T-helper 17 cell (primary cell): Measurements from ENCODE around the gene PXT1. TPM values are rescaled to one million over a fixed set of nuclear protein-coding genes. Genes with fewer than 3 reads are reported as not detected.

Experiments used
- ATAC-seq: fragments of 150-1000 bp; cut with Tn5 transposase; 2 replicates; pipeline ENCODE4 v1.10.0; 2021; ENCODE audit warnings: mild to moderate bottlenecking, moderate library complexity
- DNase-seq, 3 donors: peaks; one replicate each; pipeline versions ENCODE4 v3.0.0 to v3.0.0-alpha.2; 2020 to 2021
- H3K9me3 ChIP-seq: one replicate; pipeline ENCODE4 v1.7.0; 2013; ENCODE audit warnings: low read length, mild to moderate bottlenecking; ENCODE audit not compliant: control insufficient read depth, poor library complexity, severe bottlenecking
- H3K27ac Mint-ChIP-seq: one replicate; pipeline ENCODE4 v1.8.0; 2022; ENCODE audit warnings: mild to moderate bottlenecking, moderate library complexity, mixed read lengths
- H3K27me3 Mint-ChIP-seq: one replicate; pipeline ENCODE4 v1.8.0; 2022; ENCODE audit warnings: mixed read lengths
- H3K36me3 Mint-ChIP-seq: one replicate; pipeline ENCODE4 v1.8.0; 2022; ENCODE audit warnings: low read depth, mixed read lengths
- H3K4me1 Mint-ChIP-seq: one replicate; pipeline ENCODE4 v1.8.0; 2022; ENCODE audit warnings: mild to moderate bottlenecking, mixed read lengths
- H3K4me3 Mint-ChIP-seq: one replicate; pipeline ENCODE4 v1.8.0; 2022; ENCODE audit warnings: mild to moderate bottlenecking, moderate library complexity, mixed read lengths
- total RNA-seq, 4 donors: library from RNA in 2 of 4; stranded (reverse) in 2 of 4; gene quantifications; one replicate each; pipeline ENCODE4 v1.2.3 and lab custom pipeline; 2022 to 2026

PXT1 gene
- total RNA-seq, 2 donors from 2014 or later = 0.30 to 0.60 TPM

DNA sequence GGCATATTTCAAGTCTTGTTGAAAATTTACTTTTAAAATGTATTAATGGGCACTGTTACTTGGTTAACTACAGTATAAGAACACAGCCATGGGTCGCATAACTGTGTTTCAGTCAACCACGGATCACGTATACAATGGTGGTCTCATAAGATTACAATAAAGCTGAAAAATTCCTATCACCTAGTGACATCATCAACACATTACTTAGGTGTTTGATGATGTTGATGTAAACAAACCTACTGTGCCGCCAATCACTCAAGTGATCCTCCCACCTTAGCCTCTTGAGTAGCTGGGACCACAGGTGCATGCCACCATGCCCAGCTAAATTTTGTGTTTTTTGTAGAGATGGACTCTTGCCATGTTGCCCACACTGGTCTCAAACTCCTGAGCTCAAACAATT is 38.5 kb downstream of the PXT1 start:
- peaks cover 3% of the 10 kb centered on the region for H3K4me1 Mint-ChIP-seq
- H3K27me3 Mint-ChIP-seq = peaks cover 25% of the 10 kb centered on the region
- no peak for DNase-seq
- H3K9me3 ChIP-seq = no peaks in the 10 kb centered on the region
- H3K36me3 Mint-ChIP-seq = peaks cover 3% of the 10 kb centered on the region
- H3K4me3 Mint-ChIP-seq = no peak overlapping the region
- ATAC-seq = no peak
- no peak overlapping the region for H3K27ac Mint-ChIP-seq

DNA sequence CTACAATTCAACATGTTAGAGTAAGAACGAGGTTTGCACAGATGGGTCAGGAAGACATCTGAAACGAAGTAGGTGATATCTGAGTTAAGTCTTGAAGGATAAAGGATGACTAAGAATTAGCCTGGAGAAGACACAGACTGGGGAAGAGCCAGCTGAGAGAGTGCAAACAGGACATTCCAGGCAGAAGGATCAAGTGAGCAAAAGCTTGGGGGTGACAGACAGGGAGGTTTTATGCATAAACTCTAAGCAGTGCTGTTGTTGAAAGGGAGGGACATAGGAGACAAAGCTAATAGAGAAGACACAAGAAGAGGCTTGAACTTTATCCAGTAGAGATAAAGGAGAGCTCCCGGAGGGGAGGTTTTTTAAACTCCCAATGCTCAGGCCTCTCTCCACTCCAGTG is 40.2 kb downstream of the PXT1 start:
- ATAC-seq (no peak), DNase-seq (no peak)
- Mint-ChIP-seq H3K36me3 (peaks cover 3% of the 10 kb centered on the region), H3K27ac (no peak overlapping the region), H3K4me3 (no peak overlapping the region), H3K4me1 (peaks cover 2% of the 10 kb centered on the region), H3K27me3 (peaks cover 23% of the 10 kb centered on the region)
- H3K9me3 ChIP-seq = no peaks in the 10 kb centered on the region

DNA sequence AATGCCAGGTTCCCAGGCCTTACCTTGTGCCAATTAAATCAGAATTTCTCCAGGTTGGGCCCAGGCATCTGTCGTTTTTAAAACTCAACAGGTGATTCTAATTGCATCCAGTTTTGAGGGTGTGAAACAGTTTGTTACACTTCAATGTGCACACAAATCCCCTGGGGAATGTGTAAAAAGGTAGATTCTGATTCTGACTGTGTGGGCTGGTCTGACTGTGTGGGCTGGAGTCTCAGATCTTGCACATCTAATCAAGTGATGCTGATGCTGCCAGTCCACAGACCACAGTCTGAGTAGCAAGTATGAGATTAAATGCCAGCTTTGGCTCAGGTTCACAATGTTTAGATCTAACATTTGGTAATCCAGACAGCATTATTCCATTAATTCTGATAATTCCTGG is 42.7 kb downstream of the PXT1 start:
- H3K9me3 ChIP-seq = no peaks in the 10 kb centered on the region
- Mint-ChIP-seq H3K27me3 (peaks cover 16% of the 10 kb centered on the region), H3K4me3 (no peak overlapping the region), H3K4me1 (peaks cover 2% of the 10 kb centered on the region), H3K36me3 (peaks cover 3% of the 10 kb centered on the region), H3K27ac (no peak overlapping the region)
- DNase-seq = no peak
- no peak for ATAC-seq

DNA sequence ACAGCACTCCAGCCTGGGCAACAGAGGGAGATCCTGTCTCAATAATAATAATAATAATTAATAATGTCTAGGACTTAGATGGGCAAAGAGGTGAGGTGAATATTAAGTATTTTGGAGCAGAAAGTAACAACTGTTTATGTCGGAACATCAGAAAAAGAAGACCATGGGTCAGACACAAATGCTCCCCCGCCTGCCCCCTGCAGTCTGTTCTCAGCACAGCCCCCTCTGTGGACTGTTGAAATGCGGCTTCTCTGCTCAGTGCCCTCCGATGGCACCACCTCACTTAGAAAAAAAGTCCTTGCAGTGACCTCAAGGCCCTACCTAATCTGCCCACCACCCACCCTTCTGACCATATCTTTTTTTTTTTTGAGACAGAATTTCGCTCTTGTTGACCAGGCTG is 50.0 kb downstream of the PXT1 start:
- Mint-ChIP-seq H3K27me3 (peaks cover 31% of the 10 kb centered on the region), H3K4me3 (no peak overlapping the region), H3K36me3 (no peaks in the 10 kb centered on the region), H3K4me1 (peaks cover 5% of the 10 kb centered on the region), H3K27ac (no peak overlapping the region)
- DNase-seq (no peak), ATAC-seq (no peak)
- H3K9me3 ChIP-seq = no peaks in the 10 kb centered on the region

DNA sequence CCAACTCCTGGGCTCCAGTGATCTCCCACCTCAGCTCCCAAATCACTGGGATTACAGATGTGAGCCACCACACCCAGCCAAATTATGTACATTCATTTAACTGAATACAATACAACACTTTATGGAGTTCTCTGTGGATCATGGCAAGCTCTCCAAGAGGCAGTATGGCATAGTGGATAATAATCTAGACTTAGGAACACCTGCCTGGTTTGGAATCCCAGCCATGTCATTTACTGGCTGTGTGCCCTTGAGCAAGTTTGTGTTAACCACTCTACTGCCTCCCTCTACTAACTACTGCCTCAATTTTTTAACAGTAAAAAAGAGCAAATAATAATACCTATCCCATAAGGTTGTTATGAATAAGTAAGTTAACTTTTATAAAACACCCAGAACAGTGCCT is 53.3 kb downstream of the PXT1 start:
- Mint-ChIP-seq H3K27ac (no peak overlapping the region), H3K4me1 (peaks cover 17% of the 10 kb centered on the region), H3K27me3 (peaks cover 45% of the 10 kb centered on the region), H3K36me3 (peaks cover 4% of the 10 kb centered on the region), H3K4me3 (no peak overlapping the region)
- DNase-seq (no peak), ATAC-seq (no peak)
- H3K9me3 ChIP-seq = no peaks in the 10 kb centered on the region

DNA sequence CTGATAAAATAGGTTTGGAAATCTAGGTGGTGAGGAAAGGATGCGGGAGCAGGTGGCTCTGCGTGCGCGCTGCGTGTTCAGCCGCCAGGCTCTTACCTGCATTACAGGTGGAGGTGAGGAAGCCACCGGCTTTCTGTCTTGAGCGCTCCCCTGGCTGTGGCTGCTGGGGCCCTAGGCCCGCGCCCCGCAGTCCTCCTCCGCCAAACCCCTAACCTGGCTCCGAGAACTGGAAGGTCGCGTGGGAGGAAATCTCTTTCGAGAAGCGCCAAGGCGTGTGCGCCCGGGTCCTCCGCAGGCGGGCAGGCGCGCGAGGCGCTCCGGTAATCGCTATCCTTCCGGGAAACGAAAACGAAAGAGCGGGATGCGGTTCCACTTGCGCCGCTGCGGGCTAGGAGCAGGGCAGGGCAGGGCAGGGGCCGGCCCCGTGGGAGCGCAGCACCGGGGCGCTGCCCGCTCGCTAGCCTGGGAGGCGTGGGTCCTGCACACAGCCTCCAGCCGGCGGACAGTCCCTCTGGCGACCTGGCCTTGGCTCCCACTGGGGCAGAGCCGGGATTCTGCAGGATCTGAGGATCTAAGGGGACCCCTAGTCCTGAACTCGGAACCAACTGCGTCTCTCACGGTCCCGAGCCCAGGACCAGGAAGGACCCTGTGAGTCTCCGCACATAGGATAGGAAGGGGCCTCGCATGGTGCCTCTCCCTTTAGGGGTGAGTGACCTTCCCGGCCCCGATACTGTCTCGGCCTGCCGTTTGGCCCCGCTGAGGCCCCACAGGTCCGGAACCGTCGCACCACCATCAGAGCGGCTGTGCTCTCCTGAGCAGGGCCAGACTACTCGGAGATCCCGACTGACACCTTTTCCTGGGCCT is 55.0 kb downstream of the PXT1 start, which contains the start of gene ETV7:
TSS of gene ETV7 (minus strand) at position 230 of the 864 bp plus-strand sequence. CDS start at position 102, 128 bp downstream.
- DNase-seq = peak in 1 of 3 donors; percentile 14
- no peaks in the 10 kb centered on the region for H3K9me3 ChIP-seq
- H3K4me1 Mint-ChIP-seq = peaks cover 22% of the 10 kb centered on the region
- peaks cover 4% of the 10 kb centered on the region for H3K36me3 Mint-ChIP-seq
- ATAC-seq = peak; percentile 76
- peaks cover 30% of the 10 kb centered on the region for H3K27me3 Mint-ChIP-seq
- H3K4me3 Mint-ChIP-seq = peak within 1 kb of the TSS; percentile 100
- peak within 1 kb of the TSS; percentile 86 for H3K27ac Mint-ChIP-seq

DNA sequence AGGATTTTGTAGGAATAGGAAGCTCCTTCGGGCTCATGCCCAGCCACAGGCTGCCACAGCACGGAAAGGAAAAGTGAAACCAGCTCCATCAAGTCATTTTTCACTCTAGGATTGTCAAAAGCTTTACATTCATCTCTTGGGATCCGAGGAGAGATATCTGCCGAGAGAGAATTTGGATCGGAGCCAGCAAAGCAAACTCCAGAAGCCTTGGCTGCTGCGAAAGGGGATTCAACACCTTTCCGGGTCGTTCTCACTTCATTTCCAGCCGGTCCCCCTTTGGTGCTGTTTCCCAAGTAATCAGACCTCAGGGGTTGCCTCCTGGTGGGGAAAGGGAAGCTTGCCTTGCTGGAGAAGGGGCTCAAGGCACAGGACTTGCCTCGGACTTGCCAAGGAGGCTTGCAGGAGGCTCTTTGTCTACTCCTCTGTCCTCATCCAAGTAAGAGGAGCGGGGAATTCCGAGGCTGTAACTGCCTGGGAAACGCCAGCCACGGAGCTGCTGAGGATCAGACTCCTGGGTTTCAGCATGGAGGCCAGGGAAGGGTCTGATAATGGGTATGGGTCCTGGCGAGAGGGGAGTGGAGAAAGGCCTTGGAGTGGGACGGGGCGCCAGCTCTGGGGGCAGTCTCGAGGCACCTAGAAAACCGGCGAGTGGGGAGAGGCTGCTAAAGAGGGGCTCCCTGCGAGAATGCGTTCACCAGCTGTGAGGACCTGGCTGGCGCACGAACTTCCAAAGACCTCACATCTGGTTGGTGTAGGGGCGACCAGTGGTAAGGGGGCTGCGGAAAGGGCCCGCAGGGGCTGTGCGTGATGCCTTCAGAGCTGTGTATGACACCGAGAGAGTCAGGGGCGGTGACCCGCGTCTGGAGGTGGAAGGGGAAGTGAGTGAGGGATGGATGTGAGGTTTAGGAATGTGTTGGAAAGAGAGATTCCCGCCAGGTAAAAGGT is 55.9 kb downstream of the PXT1 start:
- DNase-seq (no peak), ATAC-seq (peak; percentile 56)
- H3K36me3 Mint-ChIP-seq = peaks cover 4% of the 10 kb centered on the region
- peak overlapping the region; percentile 100 for H3K4me3 Mint-ChIP-seq
- H3K9me3 ChIP-seq = no peaks in the 10 kb centered on the region
- peaks cover 24% of the 10 kb centered on the region for H3K4me1 Mint-ChIP-seq
- peaks cover 30% of the 10 kb centered on the region for H3K27me3 Mint-ChIP-seq
- peak overlapping the region; percentile 86 for H3K27ac Mint-ChIP-seq

DNA sequence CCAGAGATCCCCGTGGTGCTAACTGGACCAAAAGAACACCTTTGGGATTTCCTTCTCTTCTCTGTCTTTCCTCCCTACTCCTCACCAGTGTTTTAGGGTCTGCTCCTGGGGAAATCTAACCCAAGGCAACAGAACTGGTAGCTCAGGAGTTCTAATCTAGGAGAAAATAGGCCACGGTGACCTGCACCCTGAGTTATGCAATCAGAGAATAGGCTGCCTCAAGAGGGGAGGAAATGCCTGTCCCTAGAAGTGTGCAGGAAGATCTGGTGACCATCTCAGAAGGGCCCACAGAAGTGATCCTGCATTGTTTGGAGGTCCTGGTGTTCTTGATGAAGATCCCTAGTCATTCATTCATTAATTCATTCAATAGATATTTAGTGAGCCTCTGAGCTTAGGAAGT is 58.6 kb downstream of the PXT1 start:
- H3K4me1 Mint-ChIP-seq = peaks cover 24% of the 10 kb centered on the region
- H3K36me3 Mint-ChIP-seq = peaks cover 4% of the 10 kb centered on the region
- ATAC-seq = no peak
- H3K27me3 Mint-ChIP-seq = peaks cover 21% of the 10 kb centered on the region
- peak overlapping the region; percentile 52 for H3K4me3 Mint-ChIP-seq
- no peaks in the 10 kb centered on the region for H3K9me3 ChIP-seq
- DNase-seq = no peak
- H3K27ac Mint-ChIP-seq = no peak overlapping the region

DNA sequence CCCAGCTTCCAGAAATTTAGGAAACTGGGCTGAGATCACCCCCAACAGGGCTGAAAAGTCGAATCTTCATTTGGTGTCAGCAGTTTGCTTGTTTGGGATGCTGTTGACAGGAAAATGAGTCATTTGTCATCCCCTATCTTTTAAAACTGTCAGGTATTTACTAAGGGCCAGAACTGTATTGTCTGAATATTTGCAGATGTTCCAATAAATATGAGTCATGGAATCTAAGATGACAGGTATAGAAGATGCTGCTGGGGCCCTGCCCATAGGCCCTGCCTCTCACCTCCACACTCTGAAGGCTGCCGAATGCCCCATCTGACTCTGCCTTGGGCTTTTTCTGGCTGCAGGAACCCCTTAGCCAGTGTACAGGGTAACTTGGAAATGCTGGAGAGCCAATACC is 59.0 kb downstream of the PXT1 start:
- Mint-ChIP-seq H3K36me3 (peaks cover 4% of the 10 kb centered on the region), H3K4me3 (no peak overlapping the region), H3K27ac (no peak overlapping the region), H3K27me3 (peaks cover 20% of the 10 kb centered on the region), H3K4me1 (peaks cover 27% of the 10 kb centered on the region)
- no peaks in the 10 kb centered on the region for H3K9me3 ChIP-seq
- DNase-seq (no peak), ATAC-seq (no peak)

DNA sequence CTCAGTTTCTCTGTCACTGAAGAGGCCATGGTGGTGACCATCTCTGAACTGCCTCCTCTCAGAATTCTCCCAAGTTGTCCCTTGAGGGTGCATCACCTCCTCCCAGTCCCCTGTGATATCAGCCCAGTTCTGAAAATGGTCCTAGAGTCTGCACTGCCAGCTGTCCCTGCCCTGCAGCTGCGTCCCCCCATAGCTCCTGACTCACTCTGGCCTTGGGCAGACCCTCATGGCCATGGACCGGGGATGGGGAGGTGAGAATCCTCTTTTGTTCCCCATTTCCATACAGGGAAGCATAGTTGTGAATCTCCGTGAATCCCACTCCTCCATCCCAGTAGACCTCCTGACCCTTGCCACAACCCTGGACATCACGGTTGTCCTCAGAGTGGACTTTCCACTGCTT is 59.7 kb downstream of the PXT1 start:
- no peak overlapping the region for H3K27ac Mint-ChIP-seq
- peaks cover 14% of the 10 kb centered on the region for H3K27me3 Mint-ChIP-seq
- H3K36me3 Mint-ChIP-seq = peaks cover 4% of the 10 kb centered on the region
- H3K4me3 Mint-ChIP-seq = no peak overlapping the region
- DNase-seq = no peak
- H3K4me1 Mint-ChIP-seq = peaks cover 27% of the 10 kb centered on the region
- ATAC-seq = no peak
- H3K9me3 ChIP-seq = no peaks in the 10 kb centered on the region

DNA sequence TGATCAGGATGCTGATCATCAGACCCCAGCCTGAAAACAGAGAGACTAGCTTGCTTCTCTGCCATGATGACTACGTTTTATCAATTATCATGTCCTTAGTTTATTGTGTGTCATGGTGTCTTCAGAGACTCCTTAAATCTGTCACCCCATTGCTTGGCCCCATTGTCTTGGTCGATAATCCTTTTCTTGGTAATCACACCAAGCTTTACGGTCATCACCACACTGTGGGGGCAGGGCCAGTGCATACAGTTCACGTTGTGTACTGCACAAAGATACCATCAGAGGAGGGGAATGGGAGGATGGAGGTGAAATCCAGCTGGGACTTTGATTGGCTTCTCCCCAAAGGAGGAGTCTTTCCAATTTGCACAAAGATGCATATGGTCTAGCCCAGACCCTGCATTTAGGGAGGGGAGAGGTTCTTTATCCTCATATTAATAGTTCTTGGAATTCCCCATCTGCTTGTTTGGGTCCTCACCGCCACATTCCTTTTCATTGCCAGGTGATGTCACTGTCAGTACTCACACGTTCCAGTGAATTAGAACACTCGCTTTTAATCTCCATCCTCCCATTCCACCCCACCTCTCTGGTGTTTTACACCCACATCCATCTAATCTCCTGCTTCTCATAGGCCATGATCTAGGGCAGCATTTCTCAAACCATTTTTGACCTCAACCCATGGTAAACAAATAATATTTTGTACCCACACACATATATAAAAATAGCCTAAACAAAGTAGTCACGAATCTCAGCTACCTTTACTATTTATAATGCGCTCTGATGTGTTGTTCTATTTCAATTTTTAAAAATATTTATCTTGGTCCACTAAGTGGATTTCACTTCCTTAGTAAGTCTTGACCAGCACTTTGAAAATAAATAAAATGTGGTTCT is 60.9 kb downstream of the PXT1 start:
- Mint-ChIP-seq H3K27ac (no peak overlapping the region), H3K27me3 (peaks cover 6% of the 10 kb centered on the region), H3K36me3 (no peaks in the 10 kb centered on the region), H3K4me1 (peaks cover 20% of the 10 kb centered on the region), H3K4me3 (no peak overlapping the region)
- H3K9me3 ChIP-seq = no peaks in the 10 kb centered on the region
- no peak for DNase-seq
- ATAC-seq = no peak

DNA sequence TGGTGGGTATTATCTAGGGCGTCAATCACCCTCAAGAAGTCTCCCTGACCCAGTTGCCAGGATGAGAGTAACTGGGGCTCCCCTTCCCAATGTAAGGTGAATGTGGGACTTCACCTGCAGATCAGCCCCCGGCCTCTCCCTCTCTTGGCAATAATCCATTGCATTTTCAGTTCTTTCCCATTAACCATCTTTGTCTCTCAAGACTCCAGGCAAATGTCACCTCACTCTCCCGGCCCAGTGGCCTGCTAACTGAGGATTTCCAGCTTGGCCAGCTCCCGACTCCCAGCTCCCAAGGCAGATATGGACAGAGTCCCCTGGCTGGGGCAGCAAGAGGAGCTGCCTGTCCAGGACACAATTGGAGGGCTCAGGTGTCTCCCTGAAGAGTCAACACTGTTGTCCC is 62.5 kb downstream of the PXT1 start:
- no peak for DNase-seq
- peaks cover 3% of the 10 kb centered on the region for H3K36me3 Mint-ChIP-seq
- peaks cover 15% of the 10 kb centered on the region for H3K4me1 Mint-ChIP-seq
- no peaks in the 10 kb centered on the region for H3K9me3 ChIP-seq
- no peak overlapping the region for H3K4me3 Mint-ChIP-seq
- H3K27me3 Mint-ChIP-seq = no peaks in the 10 kb centered on the region
- no peak overlapping the region for H3K27ac Mint-ChIP-seq
- ATAC-seq = no peak
